HFF-Myc (cell line): Measurements from ENCODE around the gene STEAP3.
A peak's percentile ranks its signal among the peaks of the same experiment; 100 is the strongest.

ENCODE experiments used
- DNase-seq: peaks from one replicate; pipeline ENCODE4 v3.0.0-alpha.2; 2011; ENCODE audit warnings: low read depth; ENCODE audit errors: extremely low read depth
- H3K4me3 ChIP-seq: replicated peaks from 2 replicates; pipeline ENCODE4 v1.5.1; 2011; ENCODE audit warnings: low read depth, mild to moderate bottlenecking, control low read depth, low read length
- TF ChIP-seq, protein P1 (sequence below): IDR thresholded peaks from 2 replicates; pipeline ENCODE4 v1.5.1; 2012; ENCODE audit warnings: mild to moderate bottlenecking, low read depth, low read length, control low read depth; ENCODE audit errors: missing control alignments

The STEAP3 gene

DNA sequence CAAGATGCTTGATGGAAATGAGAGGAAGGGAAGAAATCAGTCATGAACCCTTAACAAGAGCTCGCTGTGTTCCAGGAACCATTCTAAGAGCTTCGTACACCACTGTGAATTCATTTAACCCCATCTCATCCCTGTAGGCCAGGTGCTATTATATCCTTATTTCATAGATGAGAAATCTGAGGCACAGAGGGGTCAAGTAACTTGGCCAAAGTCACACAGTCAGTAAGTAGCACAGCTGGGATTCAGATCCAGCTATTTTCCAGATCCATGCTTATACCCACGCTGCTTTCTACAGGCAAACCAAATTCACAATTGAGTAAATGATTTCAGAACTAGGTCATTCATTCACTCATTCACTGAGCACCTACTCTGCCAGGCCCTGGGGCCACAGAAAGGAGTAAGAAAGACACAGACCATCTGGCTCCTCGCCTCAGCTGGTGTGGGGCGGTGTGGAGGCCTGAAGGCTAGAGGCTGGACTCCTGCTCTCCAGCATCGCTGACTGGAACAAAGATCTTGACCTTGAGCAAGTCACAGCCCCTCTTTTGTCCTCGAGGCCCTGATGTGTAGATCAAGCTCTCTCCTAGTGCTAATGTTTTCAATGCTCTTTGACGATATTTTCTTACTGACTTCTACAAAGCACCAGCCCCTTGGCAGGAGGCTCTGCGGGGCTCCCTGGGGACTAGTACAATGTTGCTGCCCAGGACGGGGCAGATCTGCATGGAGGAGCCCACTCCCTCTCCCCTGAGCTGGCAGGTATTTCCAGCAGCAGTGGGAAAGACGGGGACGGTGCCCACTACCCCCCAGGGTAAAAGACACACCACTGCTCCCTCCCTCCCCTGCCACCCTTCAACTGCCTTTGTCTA lies 26.5 kb downstream of the STEAP3 start:
- TF ChIP-seq, protein P1, sequence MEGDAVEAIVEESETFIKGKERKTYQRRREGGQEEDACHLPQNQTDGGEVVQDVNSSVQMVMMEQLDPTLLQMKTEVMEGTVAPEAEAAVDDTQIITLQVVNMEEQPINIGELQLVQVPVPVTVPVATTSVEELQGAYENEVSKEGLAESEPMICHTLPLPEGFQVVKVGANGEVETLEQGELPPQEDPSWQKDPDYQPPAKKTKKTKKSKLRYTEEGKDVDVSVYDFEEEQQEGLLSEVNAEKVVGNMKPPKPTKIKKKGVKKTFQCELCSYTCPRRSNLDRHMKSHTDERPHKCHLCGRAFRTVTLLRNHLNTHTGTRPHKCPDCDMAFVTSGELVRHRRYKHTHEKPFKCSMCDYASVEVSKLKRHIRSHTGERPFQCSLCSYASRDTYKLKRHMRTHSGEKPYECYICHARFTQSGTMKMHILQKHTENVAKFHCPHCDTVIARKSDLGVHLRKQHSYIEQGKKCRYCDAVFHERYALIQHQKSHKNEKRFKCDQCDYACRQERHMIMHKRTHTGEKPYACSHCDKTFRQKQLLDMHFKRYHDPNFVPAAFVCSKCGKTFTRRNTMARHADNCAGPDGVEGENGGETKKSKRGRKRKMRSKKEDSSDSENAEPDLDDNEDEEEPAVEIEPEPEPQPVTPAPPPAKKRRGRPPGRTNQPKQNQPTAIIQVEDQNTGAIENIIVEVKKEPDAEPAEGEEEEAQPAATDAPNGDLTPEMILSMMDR, result no peak
- DNase-seq, result no peak
- no peak overlapping the region for H3K4me3 ChIP-seq

- TF ChIP-seq, protein P1, result no peak
- H3K4me3 ChIP-seq, result no peak overlapping the region
- no peak for DNase-seq
Observed at GRCh38 chr2:119250718-119251290, 27.2 kb downstream of the STEAP3 start.

GRCh38 chr2:119251652-119252051 lies 28.0 kb downstream of the STEAP3 start:
- TF ChIP-seq, protein P1, result no peak
- H3K4me3 ChIP-seq, result no peak overlapping the region
- no peak for DNase-seq

- H3K4me3 ChIP-seq, result no peak overlapping the region
- TF ChIP-seq, protein P1, result no peak
- DNase-seq, result peak; percentile 69
Observed at GRCh38 chr2:119252186-119253113, 28.8 kb downstream of the STEAP3 start.

GRCh38 chr2:119253114-119253702 lies 29.6 kb downstream of the STEAP3 start:
- H3K4me3 ChIP-seq, result no peak overlapping the region
- TF ChIP-seq, protein P1, result no peak
- DNase-seq, result no peak
